Mammary epithelial cell (primary cell): ENCODE data around the gene CST9L.

Experiments
- EZH2 ChIP-seq: IDR thresholded peaks from 2 replicates; pipeline ENCODE4 v1.6.1; 2012; ENCODE audit warnings: low read length, inconsistent platforms, borderline replicate concordance
- TF ChIP-seq, protein P1 (sequence below), 2 donors: IDR thresholded peaks in 1 of 2; conservative IDR thresholded peaks in 1 of 2; 2 replicates each; pipeline ENCODE4 v1.5.1; 2011 to 2012; ENCODE audit warnings: inconsistent platforms in 2 of 2, low read length in 2 of 2, mild to moderate bottlenecking in 2 of 2, control low read depth in 1 of 2, low read depth in 1 of 2; ENCODE audit not compliant: insufficient read depth in 1 of 2; ENCODE audit errors: extremely low read depth in 1 of 2

DNA sequence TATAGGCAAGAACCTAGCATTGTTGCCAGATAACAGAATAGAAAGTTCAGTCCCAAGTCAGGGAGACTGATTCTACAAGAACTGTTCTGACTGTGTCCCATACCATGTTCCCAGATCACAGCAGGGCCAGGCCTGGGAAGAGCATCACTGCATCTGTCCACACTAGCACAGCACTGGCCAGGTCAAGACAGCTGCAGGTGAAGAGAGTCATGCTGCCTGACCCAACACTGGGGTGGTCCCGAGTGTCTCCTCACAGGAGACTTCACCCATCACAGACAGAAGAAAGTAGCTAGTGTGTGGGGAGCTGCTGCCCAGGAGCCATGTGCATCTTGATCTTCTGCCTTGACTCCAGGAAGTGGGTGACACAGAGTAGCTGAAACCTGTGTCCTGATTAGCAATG, 1.3 kb upstream of the CST9L start:
- TF ChIP-seq, protein P1, sequence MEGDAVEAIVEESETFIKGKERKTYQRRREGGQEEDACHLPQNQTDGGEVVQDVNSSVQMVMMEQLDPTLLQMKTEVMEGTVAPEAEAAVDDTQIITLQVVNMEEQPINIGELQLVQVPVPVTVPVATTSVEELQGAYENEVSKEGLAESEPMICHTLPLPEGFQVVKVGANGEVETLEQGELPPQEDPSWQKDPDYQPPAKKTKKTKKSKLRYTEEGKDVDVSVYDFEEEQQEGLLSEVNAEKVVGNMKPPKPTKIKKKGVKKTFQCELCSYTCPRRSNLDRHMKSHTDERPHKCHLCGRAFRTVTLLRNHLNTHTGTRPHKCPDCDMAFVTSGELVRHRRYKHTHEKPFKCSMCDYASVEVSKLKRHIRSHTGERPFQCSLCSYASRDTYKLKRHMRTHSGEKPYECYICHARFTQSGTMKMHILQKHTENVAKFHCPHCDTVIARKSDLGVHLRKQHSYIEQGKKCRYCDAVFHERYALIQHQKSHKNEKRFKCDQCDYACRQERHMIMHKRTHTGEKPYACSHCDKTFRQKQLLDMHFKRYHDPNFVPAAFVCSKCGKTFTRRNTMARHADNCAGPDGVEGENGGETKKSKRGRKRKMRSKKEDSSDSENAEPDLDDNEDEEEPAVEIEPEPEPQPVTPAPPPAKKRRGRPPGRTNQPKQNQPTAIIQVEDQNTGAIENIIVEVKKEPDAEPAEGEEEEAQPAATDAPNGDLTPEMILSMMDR (conservative IDR thresholded peaks at IDR 0.05 in 1 of 2, IDR thresholded peaks at IDR 0.05 in 1 of 2; ENCODE audit: extremely low read depth in 1 of 2, insufficient read depth in 1 of 2, low read depth in 1 of 2, low read length in 2 of 2): no peak
- no peak for TF ChIP-seq EZH2
